SK-N-SH treated with all-trans-retinoic acid at 6 μM for 48 hours (cell line): ENCODE measurements around the gene KCNMB2.

Experiments
- ATAC-seq: fragments of 200-7000 bp; cut with Tn5 transposase; 3 replicates; pipeline ENCODE4 v1.9.1; 2020; ENCODE audit warnings: mild to moderate bottlenecking, moderate library complexity
- ARNTL ChIP-seq: fragments of 450-650 bp; formaldehyde crosslinking; IDR thresholded peaks from 2 replicates; pipeline ENCODE4 v1.5.0; 2020; ENCODE audit warnings: low read depth, mild to moderate bottlenecking, moderate library complexity, borderline replicate concordance
- BACH2 ChIP-seq: fragments of 250-450 bp; sonication (Bioruptor Pico); IDR thresholded peaks from 2 replicates; pipeline ENCODE4 v1.9.0; 2021; ENCODE audit warnings: mild to moderate bottlenecking, borderline replicate concordance
- CREB5 ChIP-seq: fragments of 250-450 bp; sonication (Bioruptor Pico); IDR thresholded peaks from 2 replicates; pipeline ENCODE4 v1.5.1; 2020; ENCODE audit warnings: low read depth, mild to moderate bottlenecking, moderate library complexity
- CSDC2 ChIP-seq: fragments of 250-450 bp; sonication (Bioruptor Pico); IDR thresholded peaks from 2 replicates; pipeline ENCODE4 v1.5.0; 2020; ENCODE audit warnings: mild to moderate bottlenecking, moderate library complexity
- ESRRG ChIP-seq: fragments of 250-450 bp; sonication (Bioruptor Pico); IDR thresholded peaks from 2 replicates; pipeline ENCODE4 v1.6.1; 2021; ENCODE audit warnings: mild to moderate bottlenecking
- GLIS3 ChIP-seq: fragments of 250-450 bp; sonication (Bioruptor Pico); IDR thresholded peaks from 2 replicates; pipeline ENCODE4 v1.5.0; 2020; ENCODE audit warnings: mild to moderate bottlenecking, moderate library complexity
- ISL1 ChIP-seq: fragments of 250-450 bp; sonication (Bioruptor Pico); IDR thresholded peaks from 2 replicates; pipeline ENCODE4 v2.1.2; 2022; ENCODE audit warnings: mild to moderate bottlenecking, moderate library complexity
- OSR1 ChIP-seq: fragments of 250-450 bp; sonication (Bioruptor Pico); IDR thresholded peaks from 2 replicates; pipeline ENCODE4 v1.8.0; 2022; ENCODE audit warnings: moderate library complexity, mild to moderate bottlenecking, inconsistent platforms
- POU6F1 ChIP-seq: fragments of 250-450 bp; sonication (Bioruptor Pico); IDR thresholded peaks from 2 replicates; pipeline ENCODE4 v1.8.0; 2021; ENCODE audit warnings: low read depth, mild to moderate bottlenecking, moderate library complexity, borderline replicate concordance
- PPARA ChIP-seq: fragments of 250-450 bp; sonication (Bioruptor Pico); IDR thresholded peaks from 2 replicates; pipeline ENCODE4 v1.5.0; 2020; ENCODE audit warnings: mild to moderate bottlenecking, borderline replicate concordance
- RARB ChIP-seq: fragments of 250-450 bp; sonication (Bioruptor Pico); IDR thresholded peaks from 2 replicates; pipeline ENCODE4 v1.8.0; 2021; ENCODE audit warnings: mild to moderate bottlenecking, moderate library complexity
- SNAI2 ChIP-seq: fragments of 250-450 bp; sonication (Bioruptor Pico); IDR thresholded peaks from 2 replicates; pipeline ENCODE4 v1.5.0; 2020; ENCODE audit warnings: mild to moderate bottlenecking, moderate library complexity
- TCF4 ChIP-seq: fragments of 250-450 bp; sonication (Bioruptor Pico); IDR thresholded peaks from 2 replicates; pipeline ENCODE4 v1.8.0; 2021; ENCODE audit warnings: mild to moderate bottlenecking, moderate library complexity, borderline replicate concordance
- TOX ChIP-seq: fragments of 250-450 bp; sonication (Bioruptor Pico); IDR thresholded peaks from 2 replicates; pipeline ENCODE4 v1.8.0; 2021; ENCODE audit warnings: mild to moderate bottlenecking, moderate library complexity, borderline replicate concordance
- ZC3H10 ChIP-seq: fragments of 250-450 bp; sonication (Bioruptor Pico); IDR thresholded peaks from 2 replicates; pipeline ENCODE4 v1.5.1; 2021; ENCODE audit warnings: mild to moderate bottlenecking, moderate library complexity
- ZFP3 ChIP-seq: fragments of 250-450 bp; sonication (Bioruptor Pico); IDR thresholded peaks from 2 replicates; pipeline ENCODE4 v1.5.0; 2020; ENCODE audit warnings: mild to moderate bottlenecking, moderate library complexity
- ZFP30 ChIP-seq: fragments of 450-650 bp; formaldehyde crosslinking; IDR thresholded peaks from 2 replicates; pipeline ENCODE4 v1.5.0; 2022; ENCODE audit warnings: mild to moderate bottlenecking, moderate library complexity
- ZNF70 ChIP-seq: fragments of 450-650 bp; formaldehyde crosslinking; IDR thresholded peaks from 2 replicates; pipeline ENCODE4 v1.5.0; 2020; ENCODE audit warnings: mild to moderate bottlenecking, moderate library complexity
- ZNF8 ChIP-seq: fragments of 450-650 bp; formaldehyde crosslinking; IDR thresholded peaks from 2 replicates; pipeline ENCODE4 v1.5.0; 2020; ENCODE audit warnings: mild to moderate bottlenecking, moderate library complexity
- TF ChIP-seq, protein P1 (sequence below): fragments of 250-450 bp; sonication (Bioruptor Pico); IDR thresholded peaks from 2 replicates; pipeline ENCODE4 v1.5.0; 2020; ENCODE audit warnings: mild to moderate bottlenecking, moderate library complexity
- TF ChIP-seq, protein P2 (sequence below): fragments of 250-450 bp; sonication (Bioruptor Pico); IDR thresholded peaks from 2 replicates; pipeline ENCODE4 v1.8.0; 2020; ENCODE audit warnings: mild to moderate bottlenecking, moderate library complexity, borderline replicate concordance
- TF ChIP-seq, protein P3 (sequence below): fragments of 250-450 bp; sonication (Bioruptor Pico); IDR thresholded peaks from 2 replicates; pipeline ENCODE4 v1.5.1; 2021; ENCODE audit warnings: mild to moderate bottlenecking, moderate library complexity

Gene KCNMB2

GRCh38 chr3:178849199-178849910 is 313.1 kb downstream of the KCNMB2 start:
- TF ChIP-seq ZFP30 (no peak), PPARA (CRISPR knock-in tag) (no peak), GLIS3 (CRISPR knock-in tag) (no peak), POU6F1 (CRISPR knock-in tag) (no peak), ESRRG (CRISPR knock-in tag) (no peak), CSDC2 (CRISPR knock-in tag) (no peak), CREB5 (no peak), RARB (CRISPR knock-in tag) (no peak), TOX (no peak), ZNF70 (CRISPR knock-in tag) (no peak), OSR1 (CRISPR knock-in tag) (no peak)
- TF ChIP-seq, protein P1, sequence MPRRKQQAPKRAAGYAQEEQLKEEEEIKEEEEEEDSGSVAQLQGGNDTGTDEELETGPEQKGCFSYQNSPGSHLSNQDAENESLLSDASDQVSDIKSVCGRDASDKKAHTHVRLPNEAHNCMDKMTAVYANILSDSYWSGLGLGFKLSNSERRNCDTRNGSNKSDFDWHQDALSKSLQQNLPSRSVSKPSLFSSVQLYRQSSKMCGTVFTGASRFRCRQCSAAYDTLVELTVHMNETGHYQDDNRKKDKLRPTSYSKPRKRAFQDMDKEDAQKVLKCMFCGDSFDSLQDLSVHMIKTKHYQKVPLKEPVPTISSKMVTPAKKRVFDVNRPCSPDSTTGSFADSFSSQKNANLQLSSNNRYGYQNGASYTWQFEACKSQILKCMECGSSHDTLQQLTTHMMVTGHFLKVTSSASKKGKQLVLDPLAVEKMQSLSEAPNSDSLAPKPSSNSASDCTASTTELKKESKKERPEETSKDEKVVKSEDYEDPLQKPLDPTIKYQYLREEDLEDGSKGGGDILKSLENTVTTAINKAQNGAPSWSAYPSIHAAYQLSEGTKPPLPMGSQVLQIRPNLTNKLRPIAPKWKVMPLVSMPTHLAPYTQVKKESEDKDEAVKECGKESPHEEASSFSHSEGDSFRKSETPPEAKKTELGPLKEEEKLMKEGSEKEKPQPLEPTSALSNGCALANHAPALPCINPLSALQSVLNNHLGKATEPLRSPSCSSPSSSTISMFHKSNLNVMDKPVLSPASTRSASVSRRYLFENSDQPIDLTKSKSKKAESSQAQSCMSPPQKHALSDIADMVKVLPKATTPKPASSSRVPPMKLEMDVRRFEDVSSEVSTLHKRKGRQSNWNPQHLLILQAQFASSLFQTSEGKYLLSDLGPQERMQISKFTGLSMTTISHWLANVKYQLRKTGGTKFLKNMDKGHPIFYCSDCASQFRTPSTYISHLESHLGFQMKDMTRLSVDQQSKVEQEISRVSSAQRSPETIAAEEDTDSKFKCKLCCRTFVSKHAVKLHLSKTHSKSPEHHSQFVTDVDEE (CRISPR knock-in tag) = no peak
- TF ChIP-seq, protein P2, sequence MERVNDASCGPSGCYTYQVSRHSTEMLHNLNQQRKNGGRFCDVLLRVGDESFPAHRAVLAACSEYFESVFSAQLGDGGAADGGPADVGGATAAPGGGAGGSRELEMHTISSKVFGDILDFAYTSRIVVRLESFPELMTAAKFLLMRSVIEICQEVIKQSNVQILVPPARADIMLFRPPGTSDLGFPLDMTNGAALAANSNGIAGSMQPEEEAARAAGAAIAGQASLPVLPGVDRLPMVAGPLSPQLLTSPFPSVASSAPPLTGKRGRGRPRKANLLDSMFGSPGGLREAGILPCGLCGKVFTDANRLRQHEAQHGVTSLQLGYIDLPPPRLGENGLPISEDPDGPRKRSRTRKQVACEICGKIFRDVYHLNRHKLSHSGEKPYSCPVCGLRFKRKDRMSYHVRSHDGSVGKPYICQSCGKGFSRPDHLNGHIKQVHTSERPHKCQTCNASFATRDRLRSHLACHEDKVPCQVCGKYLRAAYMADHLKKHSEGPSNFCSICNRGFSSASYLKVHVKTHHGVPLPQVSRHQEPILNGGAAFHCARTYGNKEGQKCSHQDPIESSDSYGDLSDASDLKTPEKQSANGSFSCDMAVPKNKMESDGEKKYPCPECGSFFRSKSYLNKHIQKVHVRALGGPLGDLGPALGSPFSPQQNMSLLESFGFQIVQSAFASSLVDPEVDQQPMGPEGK (CRISPR knock-in tag) = no peak
- ATAC-seq = no peak

DNA sequence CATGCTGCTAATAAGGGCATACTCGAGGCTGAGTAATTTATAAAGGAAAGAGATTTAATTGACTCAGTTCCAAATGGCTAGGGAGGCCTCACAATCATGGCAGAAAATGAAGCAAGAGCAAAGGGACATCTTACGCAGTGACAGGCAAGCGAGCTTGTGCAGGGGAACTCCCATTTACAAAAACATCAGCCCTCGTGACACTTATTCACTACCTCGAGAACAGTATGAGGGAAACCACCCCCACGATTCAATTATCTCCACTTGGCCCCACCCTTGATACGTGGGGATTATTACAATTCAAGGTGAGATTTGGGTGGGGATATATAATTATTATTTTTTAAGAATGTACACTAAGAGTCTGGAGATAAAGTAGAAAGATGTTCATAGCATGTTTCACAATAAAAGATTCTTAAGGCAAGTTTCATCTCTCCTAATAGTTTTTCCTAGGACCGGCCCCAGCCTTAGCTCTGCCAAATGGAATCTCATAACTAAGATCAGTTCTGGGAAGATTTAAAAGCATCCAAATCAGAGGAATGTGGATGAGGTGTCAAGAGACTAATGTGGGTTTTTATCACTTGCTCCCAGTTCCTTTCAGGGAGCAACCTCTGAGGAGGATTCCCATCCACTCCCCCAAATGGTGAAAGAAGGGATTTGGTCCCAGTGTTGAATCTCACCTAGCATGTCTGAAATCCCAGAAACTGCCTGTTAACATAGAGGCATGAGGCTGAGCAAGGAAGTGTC is 314.4 kb downstream of the KCNMB2 start:
- TF ChIP-seq TOX (no peak), ARNTL (CRISPR knock-in tag) (no peak), PPARA (CRISPR knock-in tag) (no peak), ZNF8 (CRISPR knock-in tag) (no peak), TCF4 (CRISPR knock-in tag) (no peak), ISL1 (CRISPR knock-in tag) (no peak), ESRRG (CRISPR knock-in tag) (no peak), ZFP3 (CRISPR knock-in tag) (no peak), POU6F1 (CRISPR knock-in tag) (no peak), ZNF70 (CRISPR knock-in tag) (no peak), ZC3H10 (no peak), CSDC2 (CRISPR knock-in tag) (no peak), GLIS3 (CRISPR knock-in tag) (no peak), RARB (CRISPR knock-in tag) (no peak), SNAI2 (CRISPR knock-in tag) (no peak), BACH2 (CRISPR knock-in tag) (no peak)
- TF ChIP-seq, protein P3, sequence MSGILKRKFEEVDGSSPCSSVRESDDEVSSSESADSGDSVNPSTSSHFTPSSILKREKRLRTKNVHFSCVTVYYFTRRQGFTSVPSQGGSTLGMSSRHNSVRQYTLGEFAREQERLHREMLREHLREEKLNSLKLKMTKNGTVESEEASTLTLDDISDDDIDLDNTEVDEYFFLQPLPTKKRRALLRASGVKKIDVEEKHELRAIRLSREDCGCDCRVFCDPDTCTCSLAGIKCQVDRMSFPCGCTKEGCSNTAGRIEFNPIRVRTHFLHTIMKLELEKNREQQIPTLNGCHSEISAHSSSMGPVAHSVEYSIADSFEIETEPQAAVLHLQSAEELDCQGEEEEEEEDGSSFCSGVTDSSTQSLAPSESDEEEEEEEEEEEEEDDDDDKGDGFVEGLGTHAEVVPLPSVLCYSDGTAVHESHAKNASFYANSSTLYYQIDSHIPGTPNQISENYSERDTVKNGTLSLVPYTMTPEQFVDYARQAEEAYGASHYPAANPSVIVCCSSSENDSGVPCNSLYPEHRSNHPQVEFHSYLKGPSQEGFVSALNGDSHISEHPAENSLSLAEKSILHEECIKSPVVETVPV = no peak
- TF ChIP-seq, protein P2 (CRISPR knock-in tag) = no peak
- TF ChIP-seq, protein P1 (CRISPR knock-in tag) = no peak
- ATAC-seq = no peak
